DMS 273 treated with DMSO at 0.1 percent for 48 hours (cell line): Measurements from ENCODE around the gene CENPVL2.
"Not testable (repeated sequence)": the region's sequence is repeated elsewhere in the genome, so short reads cannot be mapped to it uniquely, and the experiment has no call there.

Source experiments
- DNase-seq: peaks from one replicate; lab custom pipeline; 2025; lab: John Stamatoyannopoulos, UW

The CENPVL2 gene

GRCh38 chrX:51682720-51683062, at the start of gene CENPVL2:
Gene CENPVL2, minus strand, starts transcription at chrX:51682831. Its CDS starts 0 bp downstream, at chrX:51682831.
- DNase-seq = not testable (repeated sequence)

- no peak for DNase-seq
These were observed 45.6 kb upstream of the CENPVL2 start for GRCh38 chrX:51728202-51728601.

GRCh38 chrX:51712943-51713647, 30.5 kb upstream of the CENPVL2 start:
- not testable (repeated sequence) for DNase-seq

GRCh38 chrX:51710277-51711164, 27.9 kb upstream of the CENPVL2 start, which contains the start of gene CENPVL1:
Gene CENPVL1, plus strand, starts transcription at chrX:51710512. Its CDS starts 0 bp downstream, at chrX:51710512.
- DNase-seq = not testable (repeated sequence)

GRCh38 chrX:51697397-51697796, 14.8 kb upstream of the CENPVL2 start:
- no peak for DNase-seq

GRCh38 chrX:51694254-51694653, 11.6 kb upstream of the CENPVL2 start:
- no peak for DNase-seq

- DNase-seq = not testable (repeated sequence)
These were observed 567 bp downstream of the CENPVL2 start for GRCh38 chrX:51681808-51682719.

GRCh38 chrX:51679689-51680433, 2.8 kb downstream of the CENPVL2 start:
- DNase-seq = not testable (repeated sequence)

- no peak for DNase-seq
These were observed 16.6 kb downstream of the CENPVL2 start for GRCh38 chrX:51665981-51666380.

- DNase-seq = no peak
These were observed 39.3 kb downstream of the CENPVL2 start for GRCh38 chrX:51643377-51643776.

GRCh38 chrX:51641421-51642021, 41.1 kb downstream of the CENPVL2 start:
- no peak for DNase-seq

- not testable (repeated sequence) for DNase-seq
These were observed 46.1 kb downstream of the CENPVL2 start for GRCh38 chrX:51636511-51636910.
